Activated effector memory CD4-positive, alpha-beta T cell treated with anti-CD3 and anti-CD28 coated beads, Interleukin-2, amount 50 U/mL, for 16 hours (primary cell): Measurements from ENCODE around the gene NOTCH1.
"Not testable (repeated sequence)": the region's sequence is repeated elsewhere in the genome, so short reads cannot be mapped to it uniquely, and the experiment has no call there.

Source experiments
- DNase-seq: peaks from one replicate; pipeline ENCODE4 v3.0.0-alpha.2; 2020

NOTCH1 gene

GRCh38 chr9:136563646-136564325, 17.9 kb upstream of the NOTCH1 start:
- DNase-seq, result no peak

GRCh38 chr9:136562746-136563495, 17.1 kb upstream of the NOTCH1 start:
- no peak for DNase-seq

DNA sequence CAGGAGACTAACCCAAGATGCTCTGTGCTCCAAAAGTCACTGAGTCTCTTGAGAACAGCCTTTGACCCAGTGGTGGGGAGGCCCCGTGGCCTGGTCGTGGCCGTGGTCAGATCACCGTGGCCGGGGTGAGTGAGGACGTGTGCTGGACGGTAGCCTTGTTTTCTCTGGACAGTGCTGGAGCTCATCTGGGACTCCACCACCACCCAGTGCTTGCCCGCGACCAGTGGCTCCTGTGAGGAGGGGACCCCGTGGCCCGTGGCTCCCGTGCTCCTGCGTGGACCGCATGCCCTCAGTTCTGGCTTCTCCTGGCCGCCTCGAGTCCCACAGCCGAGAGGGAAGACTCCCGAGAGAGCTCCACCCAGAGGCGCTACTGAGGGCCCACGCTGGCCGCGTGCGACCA, 15.9 kb upstream of the NOTCH1 start:
- no peak for DNase-seq

DNA sequence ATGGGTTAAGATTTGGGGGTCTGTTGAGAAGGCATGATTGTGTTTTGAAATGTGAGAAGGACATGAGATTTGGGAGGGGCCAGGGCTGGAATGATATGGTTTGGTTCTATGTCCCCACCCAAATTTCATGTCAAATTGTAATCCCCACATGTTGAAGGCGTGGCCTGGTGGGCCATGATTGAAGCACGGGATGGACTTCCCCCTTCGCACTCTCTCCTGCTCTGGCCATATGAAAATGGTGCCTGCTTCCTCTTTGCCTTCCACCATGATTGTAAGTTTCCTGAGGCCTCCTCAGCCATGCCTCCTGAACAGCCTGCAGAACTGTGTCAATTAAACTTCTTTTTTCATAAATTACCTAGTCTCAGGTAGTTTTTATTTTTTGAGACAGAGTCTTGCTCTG, 14.7 kb upstream of the NOTCH1 start:
- no peak for DNase-seq

DNA sequence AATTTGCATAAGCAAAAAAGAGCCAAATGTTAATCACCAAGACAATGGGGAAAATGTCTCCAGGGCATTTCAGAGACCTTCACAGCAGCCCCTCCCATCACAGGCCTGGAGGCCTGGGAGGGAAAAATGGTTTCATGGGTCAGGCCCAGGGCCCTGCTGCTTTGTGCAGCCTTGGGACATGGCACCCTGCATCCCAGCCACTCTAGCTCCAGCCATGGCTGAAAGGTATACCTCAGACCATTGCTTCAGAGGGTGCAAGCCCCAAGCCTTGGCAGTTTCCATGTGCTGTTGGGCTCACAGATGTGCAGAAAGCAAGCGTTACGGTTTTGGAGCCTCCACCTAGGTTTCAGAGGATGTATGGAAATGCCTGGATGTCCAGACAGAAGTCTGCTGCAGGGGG, 13.5 kb upstream of the NOTCH1 start:
- DNase-seq, result not testable (repeated sequence)

- not testable (repeated sequence) for DNase-seq
Measured at GRCh38 chr9:136558846-136559245, 13.0 kb upstream of the NOTCH1 start.

GRCh38 chr9:136558373-136558772, 12.5 kb upstream of the NOTCH1 start:
- no peak for DNase-seq

DNA sequence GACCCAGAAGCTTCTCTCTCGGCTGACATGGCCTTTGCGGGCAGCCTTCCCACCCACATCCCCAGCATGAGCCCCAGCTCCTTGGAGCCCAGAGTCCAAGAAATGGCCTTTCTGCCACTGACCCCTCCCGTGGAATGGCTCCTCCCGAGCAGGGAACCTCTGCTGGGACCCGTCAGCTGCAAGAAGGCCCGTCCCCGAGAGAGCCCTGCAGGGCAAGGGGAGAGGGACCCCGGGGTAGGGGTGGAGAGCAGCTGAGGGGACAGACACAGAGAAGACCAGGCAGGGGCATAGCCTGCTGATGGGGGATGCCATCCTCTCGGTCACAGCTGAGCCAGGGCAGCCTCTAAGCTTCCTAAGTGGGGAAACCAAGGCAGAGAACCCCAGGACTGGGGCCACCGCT, 11.2 kb upstream of the NOTCH1 start:
- DNase-seq, result no peak

DNA sequence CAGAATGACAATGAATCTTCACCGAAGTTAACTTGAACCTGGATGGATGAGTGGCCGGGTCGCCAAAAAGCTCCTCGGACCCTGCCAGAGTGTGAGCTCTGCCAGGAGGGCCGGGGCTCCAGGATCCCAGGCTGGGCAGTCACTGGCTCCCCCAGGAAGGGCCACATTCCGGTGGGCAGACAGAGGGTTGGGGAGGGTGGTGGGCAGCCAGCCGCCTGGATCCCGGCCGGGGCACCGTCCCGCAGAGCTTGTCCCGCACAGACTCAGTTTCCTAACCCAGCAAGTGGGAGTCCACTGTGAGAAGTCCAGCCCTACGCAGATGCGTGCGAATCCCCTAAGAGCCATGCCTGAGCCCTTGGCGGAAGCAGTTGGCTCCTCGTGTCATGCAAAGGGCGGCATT, 10.3 kb upstream of the NOTCH1 start:
- no peak for DNase-seq

DNA sequence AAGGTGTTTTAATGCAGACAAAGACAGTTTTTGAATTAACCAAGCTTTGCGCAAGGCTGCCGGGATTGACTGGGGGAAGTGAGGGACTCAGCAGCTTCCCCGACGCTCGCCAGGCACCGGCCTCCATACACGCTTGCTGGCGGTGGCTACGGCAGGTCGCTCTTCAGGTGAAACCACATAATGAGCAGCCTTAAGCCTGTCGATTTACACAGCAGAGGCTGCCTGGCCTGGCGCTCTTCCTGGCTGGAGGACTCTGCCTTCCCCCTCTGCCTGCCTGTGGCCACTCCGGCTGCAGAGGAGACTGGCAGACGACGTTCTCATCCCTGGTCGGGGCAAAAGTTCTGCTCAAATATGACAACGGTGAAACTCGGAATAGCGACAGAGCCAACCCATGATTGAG, 9.0 kb upstream of the NOTCH1 start:
- DNase-seq, result no peak

- no peak for DNase-seq
Measured at GRCh38 chr9:136553581-136553980, 7.7 kb upstream of the NOTCH1 start.

DNA sequence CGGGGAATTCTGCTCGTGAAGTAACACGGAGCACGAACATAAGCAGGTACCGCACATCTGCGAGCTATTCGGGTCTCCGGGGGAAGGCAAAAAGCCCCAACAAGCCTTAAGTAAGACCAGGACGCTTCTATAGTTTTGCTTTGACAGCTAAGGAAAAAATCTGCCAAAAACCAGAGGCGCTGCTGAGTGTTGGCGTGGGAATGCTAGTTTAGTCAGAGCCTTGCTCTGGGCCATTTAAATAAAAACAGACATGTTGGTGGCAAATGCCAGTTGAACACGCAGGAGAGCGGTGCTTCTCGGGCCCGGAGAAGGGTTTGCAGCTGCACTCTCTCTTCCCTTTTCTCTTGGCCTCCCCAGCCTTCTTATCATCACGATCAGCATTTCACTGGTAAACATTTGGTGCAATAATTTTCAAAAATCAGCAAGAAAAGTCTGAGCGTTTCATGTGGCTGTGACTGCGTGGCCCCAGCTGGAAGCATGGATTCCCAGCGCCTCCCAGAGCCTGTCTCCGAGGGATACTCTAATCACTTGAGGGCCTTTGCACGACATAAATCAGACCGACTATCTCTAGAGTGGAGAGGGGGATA, 6.4 kb upstream of the NOTCH1 start:
- no peak for DNase-seq

- no peak for DNase-seq
Measured at GRCh38 chr9:136551401-136552116, 5.7 kb upstream of the NOTCH1 start.

DNA sequence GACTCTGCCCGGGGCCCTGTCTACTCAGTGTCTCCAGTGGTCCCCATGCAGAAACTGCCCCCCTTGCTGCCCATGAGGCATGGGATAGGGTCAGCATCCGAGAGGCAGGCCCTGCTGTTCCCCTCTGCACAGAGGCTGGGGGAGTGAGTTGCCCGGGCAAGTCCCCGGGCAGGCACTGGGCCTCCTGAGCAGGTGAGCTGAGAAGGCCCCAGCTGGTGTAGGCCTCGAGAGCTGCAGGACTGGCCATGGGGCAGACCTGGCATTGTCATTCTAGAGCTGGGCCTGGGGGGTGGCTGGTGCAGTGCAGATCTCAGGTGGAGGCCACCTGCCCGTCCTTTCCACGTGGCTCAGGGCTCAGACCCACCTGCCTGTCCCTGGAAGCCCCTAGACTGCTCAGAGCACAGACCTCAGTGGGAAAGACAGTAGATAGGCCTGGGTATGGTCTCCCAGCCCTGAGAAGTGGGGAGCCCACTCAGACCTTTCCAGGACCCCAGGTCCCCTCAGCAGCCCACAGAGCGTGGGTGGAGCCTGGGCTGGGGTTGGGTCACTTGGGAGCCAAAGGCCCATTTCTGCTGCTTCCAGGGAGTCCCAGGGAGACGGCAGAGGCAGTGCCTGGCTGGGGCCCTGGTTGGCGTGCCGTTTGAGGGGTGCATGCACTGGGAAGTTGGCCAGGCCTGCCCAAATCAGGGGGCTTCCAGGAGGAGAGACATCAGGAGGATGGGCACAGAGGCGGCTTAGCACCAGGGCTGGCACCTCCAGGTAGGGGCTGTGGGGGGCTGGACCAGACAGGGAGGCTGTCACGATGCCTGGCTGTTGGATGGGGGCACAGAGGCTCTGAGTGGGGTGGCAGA, 4.8 kb upstream of the NOTCH1 start:
- no peak for DNase-seq

DNA sequence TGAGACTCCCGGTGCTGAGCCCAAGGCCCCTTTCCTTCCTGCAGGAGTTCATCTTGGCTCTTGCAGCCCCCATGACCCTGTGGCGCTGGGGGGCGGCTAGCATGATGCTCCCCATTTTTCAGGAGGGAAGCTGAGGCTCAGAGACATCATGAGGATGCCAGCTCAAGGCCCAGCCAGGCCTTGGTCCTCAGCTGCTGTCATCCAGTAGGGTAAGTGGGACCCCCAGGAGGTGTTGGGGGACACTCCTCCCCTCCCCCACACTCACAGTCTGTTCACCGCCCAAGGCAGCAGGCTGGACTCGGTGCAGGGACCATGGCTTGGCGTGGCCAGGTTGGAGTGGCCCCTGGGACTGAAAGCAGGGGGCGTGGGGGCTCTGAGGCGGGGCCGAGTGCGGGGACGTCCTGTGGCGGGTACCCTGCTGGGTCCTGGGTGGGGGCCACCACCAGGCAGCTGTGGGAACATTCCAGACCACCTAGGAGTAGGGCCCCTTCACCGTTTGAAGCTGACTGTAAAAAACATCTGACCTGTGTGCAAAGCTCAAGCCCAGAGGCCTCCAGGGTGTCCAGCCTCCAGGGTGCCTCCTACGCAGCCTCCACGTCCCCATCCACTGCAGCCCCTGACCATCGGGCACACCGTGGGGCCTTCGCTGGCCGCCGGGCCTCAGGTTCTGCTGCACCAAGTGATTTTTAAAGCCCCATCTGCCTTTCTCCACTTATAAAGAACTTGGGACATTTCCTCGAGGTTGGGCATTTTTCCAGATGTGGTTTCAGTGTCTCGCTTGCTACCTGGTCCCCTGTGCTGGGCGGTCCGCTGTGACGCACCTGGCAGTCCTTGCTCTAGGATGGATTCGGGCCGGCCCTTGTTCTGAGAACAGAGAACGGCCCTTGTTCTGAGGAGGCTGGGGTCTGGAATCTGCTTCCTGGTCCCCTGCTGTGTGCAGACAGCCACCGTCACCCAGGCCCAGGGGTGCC, 3.4 kb upstream of the NOTCH1 start:
- no peak for DNase-seq

DNA sequence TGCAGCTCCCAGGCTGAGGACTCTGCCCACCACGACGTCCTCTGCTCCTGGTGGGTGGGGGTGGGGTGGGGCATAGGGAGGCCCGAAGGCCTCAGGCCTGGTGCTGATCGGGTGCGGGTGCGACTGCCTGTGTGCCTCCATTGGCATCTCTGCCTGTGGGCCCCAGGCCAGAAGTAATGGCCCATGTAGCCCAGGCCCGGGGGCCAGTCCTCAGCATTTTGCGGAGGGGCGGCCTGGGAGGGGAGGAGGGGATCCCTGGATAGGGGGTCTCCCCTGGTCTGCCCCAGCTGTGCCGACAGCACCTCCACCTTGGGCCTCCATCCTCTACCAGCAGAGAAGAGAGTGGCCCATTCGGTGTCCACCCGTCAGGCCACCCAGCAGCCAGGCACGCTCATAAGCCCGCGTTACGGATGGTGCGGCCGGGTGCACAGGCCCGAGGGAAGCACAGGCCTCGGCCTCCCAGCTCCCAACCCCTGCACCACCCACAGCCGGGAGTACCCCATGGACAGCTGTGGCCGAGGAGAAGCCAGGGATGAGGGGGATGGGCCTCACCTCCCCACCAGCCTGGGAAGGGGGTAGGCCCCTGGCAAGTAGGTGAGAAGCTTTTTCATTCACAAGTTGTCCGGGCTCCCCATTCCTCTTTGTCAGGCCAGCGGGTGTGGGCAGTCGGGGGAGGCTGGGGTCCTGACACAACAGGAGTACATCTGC, 1.8 kb upstream of the NOTCH1 start:
- no peak for DNase-seq

GRCh38 chr9:136546697-136547501, 1.1 kb upstream of the NOTCH1 start:
- peak; percentile 85 for DNase-seq

DNA sequence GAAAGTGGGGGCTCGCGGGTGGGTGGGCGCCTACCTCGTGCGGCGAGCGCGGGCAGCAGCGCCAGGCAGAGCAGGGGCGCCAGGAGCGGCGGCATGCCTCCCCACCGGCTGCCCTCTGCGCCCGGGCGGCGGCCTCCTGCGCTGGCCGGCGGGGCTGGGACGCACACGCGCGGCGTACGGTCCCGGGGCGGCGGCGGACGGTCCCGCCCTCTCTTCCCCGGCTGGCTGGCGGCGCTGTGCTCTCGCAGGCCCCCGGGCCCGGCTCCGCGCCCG, 220 bp downstream of the NOTCH1 start:
- DNase-seq, result no peak

- DNase-seq, result peak; percentile 90
Measured at GRCh38 chr9:136544964-136545691, 720 bp downstream of the NOTCH1 start.
